Heart left ventricle (tissue), 13 donors: ENCODE data around the gene ASCC1.

Source experiments
- POLR2A ChIP-seq, 2 donors: fragments of 450-650 bp; IDR thresholded peaks; one replicate each; pipeline ENCODE4 v1.6.1; 2017; ENCODE audit warnings: antibody characterized with exemption in 2 of 2, mild to moderate bottlenecking in 2 of 2, moderate library complexity in 2 of 2
- TF ChIP-seq, protein P1 (sequence below), 12 donors: fragments of 200-600 bp; sonication (generic) in 4 of 12; IDR thresholded peaks; one replicate each; pipeline versions ENCODE4 v1.5.0 to v1.8.0; 2018 to 2022; ENCODE audit warnings: antibody characterized with exemption in 12 of 12, mild to moderate bottlenecking in 5 of 12
- donor health status: ischemic (EF 13 %, LVEDD 7.1; RV severe dilation, severe dysfunction).
- donor health status: DM: no; HTN: yes; CAD: no.
- donor health status: DM: no; HTN: no; CAD: no.
- donor health status: ischemic (EF 25% LVEDD 6.9; RV normal size, moderate dysfunction).
- donor health status: ischemic (EF 25% LVEDD 5.7; RV mildly dilated, moderate dysfunction).
- donor health status: ischemic (EF 35%, LVEDD 5.7; RV mildly dilated, moderate dysfunction).
- donor health status: nonischemic (EF 11% LVEDD 7.7; RV severe dilation, severe dysfunction).
- donor health status: DM: yes; HTN: yes; CAD: no.
- donor health status: PGD.
- donor health status: ischemic (EF 29% LVEDD 5.4; RV normal size, mild dysfunction).
- donor health status: nonischemic (EF 23%, LVEDD 6.1; RV moderate dilation, normal function).

DNA sequence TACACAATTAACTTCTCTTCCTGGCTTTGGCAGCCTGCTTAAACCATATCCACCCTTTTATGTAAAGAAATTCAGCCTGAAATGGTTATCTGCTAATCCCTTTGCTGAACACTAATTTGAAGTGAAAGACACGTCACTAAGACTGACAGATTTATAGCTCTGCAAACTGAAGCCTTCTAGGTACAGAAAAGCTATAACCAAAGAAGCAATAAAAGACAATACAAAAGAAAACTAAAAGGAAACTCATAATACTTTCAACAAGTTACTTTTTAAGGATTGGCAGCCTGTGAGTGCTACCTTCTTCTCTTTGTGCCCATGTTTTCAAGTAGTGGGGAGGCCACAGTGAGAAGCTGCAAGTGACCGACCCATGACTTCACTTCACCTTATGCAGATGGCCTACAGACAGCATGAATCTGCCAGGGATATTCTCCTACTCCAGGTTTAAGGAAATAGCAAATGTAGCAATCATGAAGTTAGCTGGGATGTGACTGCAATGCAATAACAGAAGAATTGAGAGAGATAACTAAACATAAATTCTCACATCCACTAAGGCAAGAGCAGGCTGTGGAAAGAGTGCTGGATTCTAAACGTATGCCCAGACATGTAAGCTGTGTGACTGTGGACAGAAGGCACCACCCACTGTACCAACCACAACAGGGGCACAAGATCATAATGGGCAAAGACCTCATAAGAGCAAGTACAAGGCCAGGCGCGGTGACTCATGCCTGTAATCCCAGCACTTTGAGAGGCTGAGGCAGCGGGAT is 117.1 kb downstream of the ASCC1 start:
- TF ChIP-seq, protein P1, sequence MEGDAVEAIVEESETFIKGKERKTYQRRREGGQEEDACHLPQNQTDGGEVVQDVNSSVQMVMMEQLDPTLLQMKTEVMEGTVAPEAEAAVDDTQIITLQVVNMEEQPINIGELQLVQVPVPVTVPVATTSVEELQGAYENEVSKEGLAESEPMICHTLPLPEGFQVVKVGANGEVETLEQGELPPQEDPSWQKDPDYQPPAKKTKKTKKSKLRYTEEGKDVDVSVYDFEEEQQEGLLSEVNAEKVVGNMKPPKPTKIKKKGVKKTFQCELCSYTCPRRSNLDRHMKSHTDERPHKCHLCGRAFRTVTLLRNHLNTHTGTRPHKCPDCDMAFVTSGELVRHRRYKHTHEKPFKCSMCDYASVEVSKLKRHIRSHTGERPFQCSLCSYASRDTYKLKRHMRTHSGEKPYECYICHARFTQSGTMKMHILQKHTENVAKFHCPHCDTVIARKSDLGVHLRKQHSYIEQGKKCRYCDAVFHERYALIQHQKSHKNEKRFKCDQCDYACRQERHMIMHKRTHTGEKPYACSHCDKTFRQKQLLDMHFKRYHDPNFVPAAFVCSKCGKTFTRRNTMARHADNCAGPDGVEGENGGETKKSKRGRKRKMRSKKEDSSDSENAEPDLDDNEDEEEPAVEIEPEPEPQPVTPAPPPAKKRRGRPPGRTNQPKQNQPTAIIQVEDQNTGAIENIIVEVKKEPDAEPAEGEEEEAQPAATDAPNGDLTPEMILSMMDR (IDR thresholded peaks at IDR 0.05) = no peak
- no peak for TF ChIP-seq POLR2A (IDR thresholded peaks at IDR 0.05)
